Activated CD4-positive, CD25-positive, alpha-beta regulatory T cell (primary cell): ENCODE measurements around the gene CD44.

Source experiments
- DNase-seq, 4 experiments: peaks; one replicate each; lab custom pipeline; 2025; lab: John Stamatoyannopoulos, UW

Gene CD44

GRCh38 chr11:35158701-35159510, 19.9 kb downstream of the CD44 start:
- no peak for DNase-seq

- no peak for DNase-seq
Measured at GRCh38 chr11:35160246-35160824, 21.4 kb downstream of the CD44 start.

GRCh38 chr11:35160902-35161597, 22.1 kb downstream of the CD44 start:
- no peak for DNase-seq

GRCh38 chr11:35162745-35163144, 23.8 kb downstream of the CD44 start:
- DNase-seq: no peak

- no peak for DNase-seq
Measured at GRCh38 chr11:35163209-35163608, 24.2 kb downstream of the CD44 start.

GRCh38 chr11:35163702-35164496, 24.9 kb downstream of the CD44 start:
- peak in 1 of 4 experiments; percentile 22 for DNase-seq

- no peak for DNase-seq
Measured at GRCh38 chr11:35165030-35165422, 26.1 kb downstream of the CD44 start.

GRCh38 chr11:35165423-35166368, 26.7 kb downstream of the CD44 start:
- DNase-seq: peak; percentile 41 to 72 (median 62)

- DNase-seq: no peak
Measured at GRCh38 chr11:35166369-35167360, 27.7 kb downstream of the CD44 start.

- no peak for DNase-seq
Measured at GRCh38 chr11:35167426-35167954, 28.5 kb downstream of the CD44 start.

GRCh38 chr11:35168671-35169070, 29.7 kb downstream of the CD44 start:
- DNase-seq: no peak

GRCh38 chr11:35169112-35169511, 30.1 kb downstream of the CD44 start:
- no peak for DNase-seq

- no peak for DNase-seq
Measured at GRCh38 chr11:35169754-35170153, 30.8 kb downstream of the CD44 start.

- DNase-seq: no peak
Measured at GRCh38 chr11:35170503-35170902, 31.5 kb downstream of the CD44 start.

- no peak for DNase-seq
Measured at GRCh38 chr11:35171226-35171625, 32.3 kb downstream of the CD44 start.

GRCh38 chr11:35173011-35173511, 34.1 kb downstream of the CD44 start:
- no peak for DNase-seq

- no peak for DNase-seq
Measured at GRCh38 chr11:35173616-35174566, 34.9 kb downstream of the CD44 start.

GRCh38 chr11:35174666-35175065, 35.7 kb downstream of the CD44 start:
- DNase-seq: no peak
